Measurements from ENCODE around the gene SPAG6. TPM values are rescaled to one million over a fixed set of nuclear protein-coding genes. Genes with fewer than 3 reads are reported as not detected.
"Not testable (repeated sequence)": the region's sequence is repeated elsewhere in the genome, so short reads cannot be mapped to it uniquely, and the experiment has no call there.

SPAG6 gene
- not detected for total RNA-seq

- Mint-ChIP-seq H3K9me3 (peaks cover 6% of the 10 kb centered on the region), H3K4me3 (no peak within 1 kb of the TSS), H3K36me3 (ENCODE audit: insufficient read depth) (no peaks in the 10 kb centered on the region), H3K4me1 (ENCODE audit: low read depth) (peaks cover 8% of the 10 kb centered on the region), H3K27me3 (ENCODE audit: low read depth) (peaks cover 59% of the 10 kb centered on the region)
- ATAC-seq (peak in 1 of 2 donors; percentile 4), DNase-seq (no peak)
Measured at GRCh38 chr10:22345301-22346095, at the start of gene SPAG6. Gene SPAG6, plus strand, starts transcription at chr10:22345496. Its CDS starts 116 bp downstream, at chr10:22345612.

- ATAC-seq (no peak), DNase-seq (no peak)
- Mint-ChIP-seq H3K36me3 (ENCODE audit: insufficient read depth) (no peaks in the 10 kb centered on the region), H3K9me3 (no peaks in the 10 kb centered on the region), H3K27me3 (ENCODE audit: low read depth) (peaks cover 9% of the 10 kb centered on the region), H3K4me1 (ENCODE audit: low read depth) (no peaks in the 10 kb centered on the region), H3K4me3 (no peak overlapping the region)
Measured at GRCh38 chr10:22301193-22301592, 44.1 kb upstream of the SPAG6 start.

GRCh38 chr10:22303461-22303860 is 41.8 kb upstream of the SPAG6 start:
- no peaks in the 10 kb centered on the region for H3K36me3 Mint-ChIP-seq (ENCODE audit: insufficient read depth)
- H3K4me3 Mint-ChIP-seq, result no peak overlapping the region
- peaks cover 3% of the 10 kb centered on the region for H3K4me1 Mint-ChIP-seq (ENCODE audit: low read depth)
- DNase-seq (no peak), ATAC-seq (no peak)
- H3K27me3 Mint-ChIP-seq (ENCODE audit: low read depth), result peaks cover 14% of the 10 kb centered on the region
- no peaks in the 10 kb centered on the region for H3K9me3 Mint-ChIP-seq

- Mint-ChIP-seq H3K27me3 (ENCODE audit: low read depth) (peaks cover 11% of the 10 kb centered on the region), H3K36me3 (ENCODE audit: insufficient read depth) (no peaks in the 10 kb centered on the region), H3K4me3 (no peak overlapping the region), H3K9me3 (no peaks in the 10 kb centered on the region), H3K4me1 (ENCODE audit: low read depth) (peaks cover 8% of the 10 kb centered on the region)
- ATAC-seq (no peak), DNase-seq (no peak)
Measured at GRCh38 chr10:22305721-22306120, 39.6 kb upstream of the SPAG6 start.

- Mint-ChIP-seq H3K36me3 (ENCODE audit: insufficient read depth) (no peaks in the 10 kb centered on the region), H3K9me3 (no peaks in the 10 kb centered on the region), H3K4me1 (ENCODE audit: low read depth) (peaks cover 8% of the 10 kb centered on the region), H3K4me3 (no peak overlapping the region), H3K27me3 (ENCODE audit: low read depth) (peaks cover 18% of the 10 kb centered on the region)
- ATAC-seq (peak; percentile 99 to 100), DNase-seq (no peak)
Measured at GRCh38 chr10:22308390-22308789, 36.9 kb upstream of the SPAG6 start.

GRCh38 chr10:22309180-22310000 is 35.9 kb upstream of the SPAG6 start:
- peaks cover 18% of the 10 kb centered on the region for H3K27me3 Mint-ChIP-seq (ENCODE audit: low read depth)
- H3K4me1 Mint-ChIP-seq (ENCODE audit: low read depth), result peaks cover 8% of the 10 kb centered on the region
- no peak for DNase-seq
- no peak overlapping the region for H3K4me3 Mint-ChIP-seq
- H3K36me3 Mint-ChIP-seq (ENCODE audit: insufficient read depth), result no peaks in the 10 kb centered on the region
- no peak for ATAC-seq
- no peaks in the 10 kb centered on the region for H3K9me3 Mint-ChIP-seq

- ATAC-seq; H3K9me3 Mint-ChIP-seq; H3K36me3 Mint-ChIP-seq (ENCODE audit: insufficient read depth); DNase-seq; H3K4me3 Mint-ChIP-seq: not testable (repeated sequence)
- H3K27me3 Mint-ChIP-seq (ENCODE audit: low read depth), result peaks cover 17% of the 10 kb centered on the region
- peaks cover 11% of the 10 kb centered on the region for H3K4me1 Mint-ChIP-seq (ENCODE audit: low read depth)
Measured at GRCh38 chr10:22310012-22310411, 35.3 kb upstream of the SPAG6 start.

- no peak overlapping the region for H3K4me3 Mint-ChIP-seq
- DNase-seq, result no peak
- no peaks in the 10 kb centered on the region for H3K9me3 Mint-ChIP-seq
- ATAC-seq, result no peak
- peaks cover 16% of the 10 kb centered on the region for H3K27me3 Mint-ChIP-seq (ENCODE audit: low read depth)
- H3K4me1 Mint-ChIP-seq (ENCODE audit: low read depth), result peaks cover 19% of the 10 kb centered on the region
- H3K36me3 Mint-ChIP-seq (ENCODE audit: insufficient read depth), result no peaks in the 10 kb centered on the region
Measured at GRCh38 chr10:22310928-22311327, 34.4 kb upstream of the SPAG6 start.

GRCh38 chr10:22314852-22315251 is 30.4 kb upstream of the SPAG6 start:
- no peaks in the 10 kb centered on the region for H3K9me3 Mint-ChIP-seq
- ATAC-seq, result no peak
- H3K27me3 Mint-ChIP-seq (ENCODE audit: low read depth), result peaks cover 7% of the 10 kb centered on the region
- peak overlapping the region; percentile 86 for H3K4me3 Mint-ChIP-seq
- H3K4me1 Mint-ChIP-seq (ENCODE audit: low read depth), result peaks cover 32% of the 10 kb centered on the region
- DNase-seq, result no peak
- no peaks in the 10 kb centered on the region for H3K36me3 Mint-ChIP-seq (ENCODE audit: insufficient read depth)

GRCh38 chr10:22315455-22316285 is 29.6 kb upstream of the SPAG6 start:
- peaks cover 36% of the 10 kb centered on the region for H3K4me1 Mint-ChIP-seq (ENCODE audit: low read depth)
- no peak for DNase-seq
- peaks cover 7% of the 10 kb centered on the region for H3K27me3 Mint-ChIP-seq (ENCODE audit: low read depth)
- H3K4me3 Mint-ChIP-seq, result peak overlapping the region; percentile 86
- peak; percentile 21 to 33 for ATAC-seq
- no peaks in the 10 kb centered on the region for H3K36me3 Mint-ChIP-seq (ENCODE audit: insufficient read depth)
- H3K9me3 Mint-ChIP-seq, result no peaks in the 10 kb centered on the region

- peaks cover 2% of the 10 kb centered on the region for H3K27me3 Mint-ChIP-seq (ENCODE audit: low read depth)
- DNase-seq (peak; percentile 69), ATAC-seq (peak; percentile 65 to 71)
- H3K4me1 Mint-ChIP-seq (ENCODE audit: low read depth), result peaks cover 36% of the 10 kb centered on the region
- no peaks in the 10 kb centered on the region for H3K9me3 Mint-ChIP-seq
- no peaks in the 10 kb centered on the region for H3K36me3 Mint-ChIP-seq (ENCODE audit: insufficient read depth)
- H3K4me3 Mint-ChIP-seq, result peak within 1 kb of the TSS; percentile 86
Measured at GRCh38 chr10:22316286-22317075, 28.8 kb upstream of the SPAG6 start, which contains the start of gene COMMD3. Gene COMMD3, plus strand, starts transcription at chr10:22316388. Its CDS starts 30 bp downstream, at chr10:22316418.

GRCh38 chr10:22317076-22317370 is 28.3 kb upstream of the SPAG6 start:
- ATAC-seq, result no peak
- Mint-ChIP-seq H3K27me3 (ENCODE audit: low read depth) (no peaks in the 10 kb centered on the region), H3K4me1 (ENCODE audit: low read depth) (peaks cover 36% of the 10 kb centered on the region), H3K4me3 (peak overlapping the region; percentile 86), H3K9me3 (no peaks in the 10 kb centered on the region), H3K36me3 (ENCODE audit: insufficient read depth) (no peaks in the 10 kb centered on the region)
- DNase-seq, result no peak

GRCh38 chr10:22317771-22318565 is 27.3 kb upstream of the SPAG6 start:
- Mint-ChIP-seq H3K4me3 (peak overlapping the region; percentile 86), H3K9me3 (no peaks in the 10 kb centered on the region), H3K27me3 (ENCODE audit: low read depth) (peaks cover 6% of the 10 kb centered on the region), H3K36me3 (ENCODE audit: insufficient read depth) (no peaks in the 10 kb centered on the region), H3K4me1 (ENCODE audit: low read depth) (peaks cover 37% of the 10 kb centered on the region)
- DNase-seq (no peak), ATAC-seq (no peak)

Data from activated T-cell treated with anti-CD3 and anti-CD28 coated beads, Interleukin-2, amount 50 U/mL, for 4 hours (primary cell).